ENCODE data around the gene C2orf76.
"Not testable (repeated sequence)": the region's sequence is repeated elsewhere in the genome, so short reads cannot be mapped to it uniquely, and the experiment has no call there.

Gene C2orf76

DNA sequence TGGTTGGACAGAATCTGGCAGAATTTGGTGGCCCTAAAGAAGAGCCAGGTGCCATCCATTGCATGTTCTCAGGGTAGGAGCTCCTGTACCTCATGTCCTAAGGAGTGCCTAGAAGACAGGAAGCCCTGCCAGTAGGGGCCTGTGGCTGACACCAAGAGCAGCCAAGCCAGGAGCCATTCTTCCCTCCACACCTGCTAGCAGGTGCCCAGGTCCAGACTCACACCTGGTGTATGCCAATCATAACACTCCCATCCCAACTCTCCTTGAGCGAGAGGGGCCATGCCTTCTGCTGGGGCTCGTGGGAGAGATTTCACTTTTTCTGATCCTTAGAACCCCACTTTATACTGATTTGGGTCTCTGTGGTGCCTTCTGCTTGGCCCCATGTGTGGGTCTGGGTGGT, 38.5 kb upstream of the C2orf76 start:
- no peak for DNase-seq (ENCODE audit: low read depth)
- TF ChIP-seq, protein P1, sequence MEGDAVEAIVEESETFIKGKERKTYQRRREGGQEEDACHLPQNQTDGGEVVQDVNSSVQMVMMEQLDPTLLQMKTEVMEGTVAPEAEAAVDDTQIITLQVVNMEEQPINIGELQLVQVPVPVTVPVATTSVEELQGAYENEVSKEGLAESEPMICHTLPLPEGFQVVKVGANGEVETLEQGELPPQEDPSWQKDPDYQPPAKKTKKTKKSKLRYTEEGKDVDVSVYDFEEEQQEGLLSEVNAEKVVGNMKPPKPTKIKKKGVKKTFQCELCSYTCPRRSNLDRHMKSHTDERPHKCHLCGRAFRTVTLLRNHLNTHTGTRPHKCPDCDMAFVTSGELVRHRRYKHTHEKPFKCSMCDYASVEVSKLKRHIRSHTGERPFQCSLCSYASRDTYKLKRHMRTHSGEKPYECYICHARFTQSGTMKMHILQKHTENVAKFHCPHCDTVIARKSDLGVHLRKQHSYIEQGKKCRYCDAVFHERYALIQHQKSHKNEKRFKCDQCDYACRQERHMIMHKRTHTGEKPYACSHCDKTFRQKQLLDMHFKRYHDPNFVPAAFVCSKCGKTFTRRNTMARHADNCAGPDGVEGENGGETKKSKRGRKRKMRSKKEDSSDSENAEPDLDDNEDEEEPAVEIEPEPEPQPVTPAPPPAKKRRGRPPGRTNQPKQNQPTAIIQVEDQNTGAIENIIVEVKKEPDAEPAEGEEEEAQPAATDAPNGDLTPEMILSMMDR (IDR thresholded peaks at IDR 0.05; ENCODE audit: control insufficient read depth, insufficient read depth, low read depth, low read length, missing control alignments): no peak
- no peak overlapping the region for H3K4me3 ChIP-seq (ENCODE audit: control insufficient read depth, low read depth, low read length)

DNA sequence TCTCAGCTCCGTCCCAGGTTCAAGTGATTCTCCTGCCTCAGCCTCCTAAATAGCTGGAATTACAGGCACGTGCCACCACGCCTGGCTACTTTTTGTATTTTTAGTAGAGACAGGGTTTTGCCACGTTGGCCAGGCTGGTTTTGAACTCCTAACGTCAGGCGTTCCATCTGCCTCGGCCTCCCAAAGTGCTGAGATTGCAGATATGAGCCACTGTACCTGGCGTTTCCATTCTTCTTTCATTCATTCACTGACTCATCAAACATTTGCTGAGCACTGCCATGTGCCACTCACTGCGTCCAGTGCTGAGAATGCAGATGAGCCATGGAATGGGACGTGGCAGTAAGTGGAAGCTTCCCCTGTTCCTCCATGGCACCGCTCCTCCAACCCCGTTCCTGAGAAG, 37.0 kb upstream of the C2orf76 start:
- not testable (repeated sequence) for H3K4me3 ChIP-seq (ENCODE audit: control insufficient read depth, low read depth, low read length); DNase-seq (ENCODE audit: low read depth)

DNA sequence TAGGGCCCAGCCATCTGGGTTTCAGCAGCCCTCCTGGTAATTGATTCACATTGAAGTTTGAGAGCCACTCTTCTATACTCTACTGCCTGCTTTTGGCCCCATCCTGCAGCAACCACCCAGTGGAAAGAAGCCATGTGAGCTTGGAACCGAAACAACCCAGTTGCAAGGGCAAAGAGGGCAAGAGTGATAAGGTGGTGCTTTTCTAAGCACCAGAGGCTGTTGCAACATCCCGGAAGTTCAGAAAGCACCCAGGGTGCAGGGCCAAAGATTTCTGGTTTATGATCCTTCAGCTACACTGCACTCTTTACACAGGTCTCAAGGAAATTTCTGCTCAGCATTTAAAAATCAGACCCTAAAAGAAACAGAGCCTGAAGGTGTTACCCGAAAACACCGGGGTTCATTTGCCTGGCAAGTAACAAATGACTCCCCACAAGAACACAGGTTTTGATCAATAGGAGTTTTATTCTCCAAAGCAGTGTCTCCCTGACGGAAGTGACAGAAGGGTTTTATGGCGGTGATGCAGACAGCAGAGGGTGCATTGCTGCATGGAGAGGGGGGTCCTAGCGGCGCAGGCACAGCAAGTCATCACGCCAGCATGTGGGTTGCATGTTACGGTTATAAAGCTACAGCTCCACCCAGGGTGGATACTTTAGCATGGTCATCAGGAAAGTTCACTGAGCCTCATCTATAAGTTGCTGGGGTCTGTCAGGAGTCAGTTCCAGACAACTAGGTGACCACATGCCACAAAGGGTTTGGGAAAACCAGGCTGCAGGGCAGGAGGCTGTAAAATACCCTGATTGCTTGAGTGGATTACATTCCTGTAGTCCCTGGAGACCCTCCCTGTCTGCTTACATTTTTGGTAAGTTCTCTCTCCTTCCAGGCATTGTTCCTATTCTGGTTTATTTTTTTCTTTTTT, 36.3 kb upstream of the C2orf76 start:
- no peak for DNase-seq (ENCODE audit: low read depth)
- TF ChIP-seq, protein P1 (IDR thresholded peaks at IDR 0.05; ENCODE audit: control insufficient read depth, insufficient read depth, low read depth, low read length, missing control alignments): no peak
- no peak overlapping the region for H3K4me3 ChIP-seq (ENCODE audit: control insufficient read depth, low read depth, low read length)

DNA sequence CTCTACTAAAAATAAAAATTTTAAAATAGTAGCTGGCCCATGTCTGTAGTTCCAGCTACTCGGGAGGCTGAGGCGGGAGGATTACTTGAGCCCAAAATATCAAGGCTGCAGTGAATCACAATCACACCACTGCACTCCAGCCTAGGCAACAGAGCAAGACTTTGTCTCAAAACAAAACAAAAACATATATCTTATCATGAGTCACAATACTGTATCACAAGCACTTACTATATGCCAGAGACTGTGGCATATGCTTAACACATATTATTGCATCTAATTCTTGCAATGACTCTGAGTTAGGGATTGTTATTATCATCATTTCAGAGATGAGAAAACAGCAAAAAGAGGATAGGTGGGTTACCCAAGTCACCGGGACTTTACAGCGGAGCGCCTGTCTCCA, 35.5 kb upstream of the C2orf76 start:
- no peak overlapping the region for H3K4me3 ChIP-seq (ENCODE audit: control insufficient read depth, low read depth, low read length)
- TF ChIP-seq, protein P1 (IDR thresholded peaks at IDR 0.05; ENCODE audit: control insufficient read depth, insufficient read depth, low read depth, low read length, missing control alignments): no peak
- no peak for DNase-seq (ENCODE audit: low read depth)

DNA sequence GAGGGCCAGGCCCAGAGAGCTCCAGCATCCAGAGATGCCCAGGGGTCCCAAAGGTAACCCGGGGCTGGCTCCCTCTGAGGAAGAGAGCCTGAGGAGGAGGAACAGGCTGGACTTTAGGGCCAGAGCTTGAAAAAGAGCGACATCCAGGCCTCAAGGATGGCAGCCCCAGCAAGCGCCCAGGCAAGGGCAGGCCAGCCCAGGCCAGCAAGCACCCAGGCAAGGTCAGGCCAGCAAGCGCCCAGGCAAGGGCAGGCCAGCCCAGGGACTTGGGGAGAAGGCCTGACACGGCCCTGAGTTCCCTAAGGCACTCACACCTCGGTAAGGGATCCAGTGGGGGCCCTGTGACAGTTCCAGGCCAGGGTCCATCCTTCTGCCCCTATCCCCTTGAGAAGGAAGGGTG, 30.6 kb upstream of the C2orf76 start:
- TF ChIP-seq, protein P1 (IDR thresholded peaks at IDR 0.05; ENCODE audit: control insufficient read depth, insufficient read depth, low read depth, low read length, missing control alignments): no peak
- DNase-seq (ENCODE audit: low read depth): no peak
- H3K4me3 ChIP-seq (ENCODE audit: control insufficient read depth, low read depth, low read length): no peak overlapping the region

DNA sequence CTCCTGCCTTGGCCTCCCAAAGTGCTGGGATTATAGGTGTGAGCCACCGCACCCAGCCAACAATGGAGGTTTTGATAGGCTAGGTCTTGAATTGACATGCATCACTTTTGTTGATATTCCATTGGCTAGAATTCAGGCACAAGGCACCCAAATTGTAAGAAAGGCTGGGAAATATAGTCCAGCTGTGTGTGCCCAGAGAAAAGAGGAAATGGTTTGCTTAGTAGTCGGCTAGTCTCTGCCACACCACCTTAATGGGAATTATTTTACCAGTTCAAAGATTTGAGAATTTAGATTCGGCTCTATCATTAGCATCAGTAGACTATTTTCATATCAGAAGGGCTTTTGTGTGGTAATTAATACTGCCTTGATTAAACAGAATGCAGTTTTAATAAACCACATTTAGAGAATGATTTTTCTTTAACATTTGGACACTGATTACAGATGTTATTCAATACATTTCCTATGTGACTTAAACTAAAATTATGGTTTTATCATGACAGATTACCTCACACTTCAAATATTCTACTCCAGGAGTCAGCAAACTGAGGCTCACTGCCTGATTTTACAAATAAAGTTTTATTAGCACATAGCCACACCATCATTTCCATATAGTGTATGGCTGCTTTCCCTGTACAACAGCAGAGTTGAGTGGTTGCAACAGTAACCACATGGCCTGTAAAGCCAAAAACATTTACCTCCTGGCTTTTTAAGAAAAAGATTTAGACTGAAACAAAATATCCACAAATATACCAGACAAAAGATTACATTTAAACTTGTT, 27.5 kb upstream of the C2orf76 start:
- DNase-seq (ENCODE audit: low read depth): no peak
- TF ChIP-seq, protein P1 (IDR thresholded peaks at IDR 0.05; ENCODE audit: control insufficient read depth, insufficient read depth, low read depth, low read length, missing control alignments): no peak

More for the DNA sequence above, 27.5 kb upstream of the C2orf76 start:
- H3K4me3 ChIP-seq (ENCODE audit: control insufficient read depth, low read depth, low read length): no peak overlapping the region

Measured in AG09309 (cell line).